Measurements from ENCODE around the gene WDFY4. TPM values are rescaled to one million over a fixed set of nuclear protein-coding genes. Genes with fewer than 3 reads are reported as not detected.
A peak's percentile ranks its signal among the peaks of the same experiment; 100 is the strongest.

The WDFY4 gene
- polyA plus RNA-seq, 1 of the 3 experiments (the other 2 are of a cell fraction) = not detected

GRCh38 chr10:48658243-48658974 lies 26.3 kb upstream of the WDFY4 start:
- no peaks in the 10 kb centered on the region for H4K20me1 ChIP-seq (ENCODE audit: insufficient read depth)
- TF ChIP-seq CTCF (IDR thresholded peaks at IDR 0.05) = peak; percentile 87
- no peak for TF ChIP-seq NRF1 (IDR thresholded peaks at IDR 0.05; ENCODE audit: low read depth, low read length)
- no peak for TF ChIP-seq GABPA (IDR thresholded peaks at IDR 0.05; ENCODE audit: low read depth)
- no peak for TF ChIP-seq TAF1 (IDR thresholded peaks at IDR 0.05; ENCODE audit: borderline replicate concordance, low read depth, low read length)
- TF ChIP-seq POLR2AphosphoS5 (IDR thresholded peaks at IDR 0.05; ENCODE audit: low read depth, low read length) = no peak
- TF ChIP-seq CHD2 (IDR thresholded peaks at IDR 0.05; ENCODE audit: low read length, partially characterized antibody) = no peak
- no peak for TF ChIP-seq PBX3 (IDR thresholded peaks at IDR 0.05)
- peak; percentile 84 for TF ChIP-seq SMC3 (IDR thresholded peaks at IDR 0.05; ENCODE audit: low read depth, low read length)
- TF ChIP-seq FOXM1 (IDR thresholded peaks at IDR 0.05; ENCODE audit: low read depth) = no peak
- TF ChIP-seq, protein P1, sequence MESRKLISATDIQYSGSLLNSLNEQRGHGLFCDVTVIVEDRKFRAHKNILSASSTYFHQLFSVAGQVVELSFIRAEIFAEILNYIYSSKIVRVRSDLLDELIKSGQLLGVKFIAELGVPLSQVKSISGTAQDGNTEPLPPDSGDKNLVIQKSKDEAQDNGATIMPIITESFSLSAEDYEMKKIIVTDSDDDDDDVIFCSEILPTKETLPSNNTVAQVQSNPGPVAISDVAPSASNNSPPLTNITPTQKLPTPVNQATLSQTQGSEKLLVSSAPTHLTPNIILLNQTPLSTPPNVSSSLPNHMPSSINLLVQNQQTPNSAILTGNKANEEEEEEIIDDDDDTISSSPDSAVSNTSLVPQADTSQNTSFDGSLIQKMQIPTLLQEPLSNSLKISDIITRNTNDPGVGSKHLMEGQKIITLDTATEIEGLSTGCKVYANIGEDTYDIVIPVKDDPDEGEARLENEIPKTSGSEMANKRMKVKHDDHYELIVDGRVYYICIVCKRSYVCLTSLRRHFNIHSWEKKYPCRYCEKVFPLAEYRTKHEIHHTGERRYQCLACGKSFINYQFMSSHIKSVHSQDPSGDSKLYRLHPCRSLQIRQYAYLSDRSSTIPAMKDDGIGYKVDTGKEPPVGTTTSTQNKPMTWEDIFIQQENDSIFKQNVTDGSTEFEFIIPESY (IDR thresholded peaks at IDR 0.05; ENCODE audit: borderline replicate concordance, low read depth) = no peak
- TF ChIP-seq, protein P2, sequence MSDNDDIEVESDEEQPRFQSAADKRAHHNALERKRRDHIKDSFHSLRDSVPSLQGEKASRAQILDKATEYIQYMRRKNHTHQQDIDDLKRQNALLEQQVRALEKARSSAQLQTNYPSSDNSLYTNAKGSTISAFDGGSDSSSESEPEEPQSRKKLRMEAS (IDR thresholded peaks at IDR 0.05; ENCODE audit: low read depth) = no peak
- TF ChIP-seq RXRA (IDR thresholded peaks at IDR 0.05; ENCODE audit: borderline replicate concordance, low read depth) = no peak
- TF ChIP-seq ELF1 (IDR thresholded peaks at IDR 0.05) = no peak
- TF ChIP-seq JUND (IDR thresholded peaks at IDR 0.05) = no peak
- TF ChIP-seq NFIC (IDR thresholded peaks at IDR 0.05; ENCODE audit: borderline replicate concordance) = no peak
- TF ChIP-seq MEF2A (IDR thresholded peaks at IDR 0.05; ENCODE audit: borderline replicate concordance, low read depth) = no peak
- no peak for TF ChIP-seq USF2 (IDR thresholded peaks at IDR 0.05; ENCODE audit: borderline replicate concordance, low read depth, low read length)
- TF ChIP-seq RAD21 (IDR thresholded peaks at IDR 0.05; ENCODE audit: low read length) = peak; percentile 97
- peaks cover 0 to 3% of the 10 kb centered on the region in 2 experiments for H3K36me3 ChIP-seq (replicated peaks in 1 of 2; ENCODE audit: control insufficient read depth in 1 of 2, insufficient read depth in 2 of 2, low read length in 1 of 2)
- no peak overlapping the region for H3K27ac ChIP-seq (ENCODE audit: low read depth in 2 of 2, low read length in 1 of 2)
- no peaks in the 10 kb centered on the region for H3K9me3 ChIP-seq
- no peaks in the 10 kb centered on the region for H3K27me3 ChIP-seq (ENCODE audit: insufficient read depth)
- WGBS (ENCODE audit: low lambda C conversion rate) = 29% methylated on average over 15 of the region's 19 CpGs
- POLR2A ChIA-PET = interaction anchor here (1.4 kb wide), 1 partner anchor 855 kb away, joined by 3 read pairs; no protein-coding TSS in a partner anchor
- peaks cover 11% of the 10 kb centered on the region; the same call in 1 of the 2 replicates for H3K79me2 ChIP-seq (ENCODE audit: insufficient read depth)
- peaks cover 5 to 20% of the 10 kb centered on the region in 2 experiments; a peak in 2 of 4 replicates for H3K4me1 ChIP-seq (ENCODE audit: control insufficient read depth in 1 of 2, insufficient read depth in 2 of 2, low read depth in 1 of 2, low read length in 1 of 2)
- H3K4me3 ChIP-seq (ENCODE audit: low read depth in 2 of 2, low read length in 1 of 2) = peak overlapping the region in 1 of 2 experiments; percentile 36; a peak in 1 of 4 replicates
- no peak overlapping the region for H3K9ac ChIP-seq
- H2AFZ ChIP-seq (ENCODE audit: low read depth) = no peak overlapping the region
- no peaks in the 10 kb centered on the region for H3K9me2 ChIP-seq
- no peak overlapping the region for H3K4me2 ChIP-seq
- DNase-seq = peak; percentile 78
- CTCF ChIA-PET = interaction anchor here (0.5 to 14.1 kb wide), 99 partner anchors 11 to 936 kb away, joined by 3 to 662 read pairs (median 4); partner anchors contain the start of gene ARHGAP22
- no peaks in the 10 kb centered on the region for H3F3A ChIP-seq (replicated peaks; ENCODE audit: insufficient read depth)
